Gastrocnemius medialis (tissue), 4 donors: ENCODE measurements around the gene EXTL2.
"Not testable (repeated sequence)": the region's sequence is repeated elsewhere in the genome, so short reads cannot be mapped to it uniquely, and the experiment has no call there.

Experiments
- CTCF ChIP-seq, 5 experiments: fragments of 450-650 bp in 3 of 5; fragments of 200-600 bp in 2 of 5; sonication (generic) in 2 of 5; IDR thresholded peaks in 4 of 5; conservative IDR thresholded peaks in 1 of 5; 1 replicate in 4 of 5; 2 replicates in 1 of 5; pipeline ENCODE4 v1.5.1; 2016 to 2019; ENCODE audit warnings: antibody characterized with exemption in 5 of 5, mild to moderate bottlenecking in 3 of 5, moderate library complexity in 3 of 5
- POLR2A ChIP-seq, 2 donors: fragments of 450-650 bp; IDR thresholded peaks; one replicate each; pipeline ENCODE4 v1.6.1; 2017; ENCODE audit warnings: antibody characterized with exemption in 2 of 2, mild to moderate bottlenecking in 2 of 2, moderate library complexity in 2 of 2

GRCh38 chr1:100855116-100855515, 39.5 kb downstream of the EXTL2 start:
- TF ChIP-seq POLR2A (IDR thresholded peaks at IDR 0.05); CTCF (IDR thresholded peaks at IDR 0.05 in 4 of 5, conservative IDR thresholded peaks at IDR 0.05 in 1 of 5): not testable (repeated sequence)
